ENCODE data around the gene CCDC188.

The CCDC188 gene

DNA sequence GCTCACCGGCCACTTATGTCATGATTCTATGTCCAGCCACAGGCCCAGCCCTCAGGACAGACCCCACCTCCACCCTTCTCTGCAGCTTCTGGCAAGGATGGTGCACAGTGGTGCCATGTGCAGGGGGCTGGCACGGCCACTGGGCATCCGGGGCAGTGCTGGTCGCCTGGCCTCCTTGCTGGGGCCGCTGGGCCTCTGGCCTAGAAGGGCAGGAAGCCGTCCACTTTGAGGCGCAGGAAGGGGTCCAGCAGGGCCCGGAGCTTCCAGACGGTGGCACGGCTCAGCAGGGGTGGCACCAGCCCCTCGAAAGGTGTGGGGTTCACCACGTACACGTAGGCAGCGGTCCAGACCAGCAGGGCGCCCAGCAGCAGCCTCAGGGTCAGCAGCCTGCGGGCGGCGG, 2.4 kb downstream of the CCDC188 start:
- H4K20me1 ChIP-seq (ENCODE audit: insufficient read depth, low read length), result no peaks in the 10 kb centered on the region
- TF ChIP-seq, protein P1, sequence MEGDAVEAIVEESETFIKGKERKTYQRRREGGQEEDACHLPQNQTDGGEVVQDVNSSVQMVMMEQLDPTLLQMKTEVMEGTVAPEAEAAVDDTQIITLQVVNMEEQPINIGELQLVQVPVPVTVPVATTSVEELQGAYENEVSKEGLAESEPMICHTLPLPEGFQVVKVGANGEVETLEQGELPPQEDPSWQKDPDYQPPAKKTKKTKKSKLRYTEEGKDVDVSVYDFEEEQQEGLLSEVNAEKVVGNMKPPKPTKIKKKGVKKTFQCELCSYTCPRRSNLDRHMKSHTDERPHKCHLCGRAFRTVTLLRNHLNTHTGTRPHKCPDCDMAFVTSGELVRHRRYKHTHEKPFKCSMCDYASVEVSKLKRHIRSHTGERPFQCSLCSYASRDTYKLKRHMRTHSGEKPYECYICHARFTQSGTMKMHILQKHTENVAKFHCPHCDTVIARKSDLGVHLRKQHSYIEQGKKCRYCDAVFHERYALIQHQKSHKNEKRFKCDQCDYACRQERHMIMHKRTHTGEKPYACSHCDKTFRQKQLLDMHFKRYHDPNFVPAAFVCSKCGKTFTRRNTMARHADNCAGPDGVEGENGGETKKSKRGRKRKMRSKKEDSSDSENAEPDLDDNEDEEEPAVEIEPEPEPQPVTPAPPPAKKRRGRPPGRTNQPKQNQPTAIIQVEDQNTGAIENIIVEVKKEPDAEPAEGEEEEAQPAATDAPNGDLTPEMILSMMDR (IDR thresholded peaks at IDR 0.05; ENCODE audit: low read length), result no peak
- TF ChIP-seq EZH2 (IDR thresholded peaks at IDR 0.05; ENCODE audit: borderline replicate concordance, low read length), result no peak
- no peak overlapping the region for H3K9ac ChIP-seq (ENCODE audit: low read length)
- H3K9me2 ChIP-seq (ENCODE audit: low read depth, low read length), result no peaks in the 10 kb centered on the region
- H2AFZ ChIP-seq (ENCODE audit: low read length), result no peak overlapping the region
- no peak overlapping the region for H3K4me3 ChIP-seq (ENCODE audit: low read depth, low read length, poor library complexity, severe bottlenecking)
- no peak overlapping the region for H3K27ac ChIP-seq (ENCODE audit: low read depth, low read length, poor library complexity, severe bottlenecking)
- no peaks in the 10 kb centered on the region for H3K27me3 ChIP-seq (ENCODE audit: insufficient read depth, low read length)
- no peak overlapping the region for H3K4me2 ChIP-seq (ENCODE audit: low read length)
- no peaks in the 10 kb centered on the region for H3F3A ChIP-seq (ENCODE audit: insufficient read depth, low read length)
- no peaks in the 10 kb centered on the region for H3K4me1 ChIP-seq (ENCODE audit: insufficient read depth, low read length, severe bottlenecking)
- H3K79me2 ChIP-seq (ENCODE audit: insufficient read depth, low read length), result no peaks in the 10 kb centered on the region
- no peaks in the 10 kb centered on the region for H3K36me3 ChIP-seq (ENCODE audit: insufficient read depth, low read length)
- no peaks in the 10 kb centered on the region for H3K9me3 ChIP-seq (ENCODE audit: low read length)

DNA sequence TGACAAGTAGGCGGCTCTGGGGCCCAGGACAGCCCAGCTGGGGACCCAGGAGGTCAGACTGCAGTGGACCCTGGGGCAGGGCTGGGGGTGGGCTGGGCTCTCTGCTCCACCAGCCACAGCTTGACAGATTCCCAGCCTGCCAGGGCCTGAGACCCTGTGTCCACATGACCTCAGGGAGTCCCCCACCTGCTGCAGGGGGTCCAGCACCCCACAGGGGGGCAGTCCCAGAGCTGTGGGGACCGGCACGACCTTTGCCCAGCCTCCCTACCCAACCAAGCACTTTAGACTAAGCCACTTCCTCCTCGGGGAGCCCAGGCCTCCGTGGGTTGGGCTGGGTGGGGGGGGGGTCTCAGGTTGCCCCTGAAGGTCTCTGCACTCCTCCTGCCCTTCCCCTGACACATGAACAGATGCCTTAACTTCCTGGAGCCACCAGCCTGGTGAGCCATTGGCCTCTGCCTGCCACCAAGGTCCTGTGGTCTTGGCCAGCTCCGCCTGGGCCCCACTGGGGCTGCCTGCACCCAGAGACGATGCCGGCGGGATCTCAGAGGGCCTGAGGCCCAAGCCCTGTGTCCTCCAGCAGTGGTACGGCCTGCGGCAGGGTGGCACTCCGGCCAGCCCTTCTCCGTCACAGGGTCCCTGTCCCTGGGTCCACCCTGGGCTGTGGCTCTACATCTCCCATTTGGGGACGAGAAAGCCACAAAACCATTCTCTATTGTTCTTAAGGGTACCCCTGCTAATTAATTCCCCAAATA, 3.4 kb downstream of the CCDC188 start:
- Histone ChIP-seq H2AFZ (ENCODE audit: low read length) (no peak overlapping the region), H3K9ac (ENCODE audit: low read length) (no peak overlapping the region), H4K20me1 (ENCODE audit: insufficient read depth, low read length) (no peaks in the 10 kb centered on the region), H3F3A (ENCODE audit: insufficient read depth, low read length) (no peaks in the 10 kb centered on the region), H3K4me2 (ENCODE audit: low read length) (no peak overlapping the region), H3K27me3 (ENCODE audit: insufficient read depth, low read length) (no peaks in the 10 kb centered on the region), H3K27ac (ENCODE audit: low read depth, low read length, poor library complexity, severe bottlenecking) (no peak overlapping the region), H3K4me1 (ENCODE audit: insufficient read depth, low read length, severe bottlenecking) (no peaks in the 10 kb centered on the region), H3K4me3 (ENCODE audit: low read depth, low read length, poor library complexity, severe bottlenecking) (no peak overlapping the region), H3K9me3 (ENCODE audit: low read length) (no peaks in the 10 kb centered on the region), H3K79me2 (ENCODE audit: insufficient read depth, low read length) (no peaks in the 10 kb centered on the region), H3K9me2 (ENCODE audit: low read depth, low read length) (no peaks in the 10 kb centered on the region), H3K36me3 (ENCODE audit: insufficient read depth, low read length) (no peaks in the 10 kb centered on the region)
- no peak for TF ChIP-seq EZH2 (IDR thresholded peaks at IDR 0.05; ENCODE audit: borderline replicate concordance, low read length)
- TF ChIP-seq, protein P1 (IDR thresholded peaks at IDR 0.05; ENCODE audit: low read length), result no peak

DNA sequence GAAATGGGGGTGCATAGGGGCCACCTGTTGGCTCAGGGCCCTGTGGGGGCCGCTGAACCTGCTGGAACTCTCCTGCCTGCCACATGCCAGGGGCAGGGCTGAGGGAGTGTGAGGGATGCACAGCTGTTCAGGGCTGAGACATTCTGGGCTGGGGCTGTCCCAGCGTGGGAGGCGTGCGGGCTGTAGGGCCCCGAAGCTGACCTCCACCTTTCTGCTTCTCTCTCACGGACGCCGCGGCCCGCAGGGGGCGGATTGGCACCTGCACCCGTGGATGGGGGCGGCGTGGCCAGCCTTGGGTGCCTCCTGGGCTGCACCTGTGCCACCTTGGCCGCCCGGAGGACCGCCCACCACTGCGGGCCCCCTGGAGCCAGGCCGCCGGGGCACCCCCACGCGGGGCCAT, 4.1 kb downstream of the CCDC188 start:
- Histone ChIP-seq H3K27ac (ENCODE audit: low read depth, low read length, poor library complexity, severe bottlenecking) (no peak overlapping the region), H3K9me2 (ENCODE audit: low read depth, low read length) (no peaks in the 10 kb centered on the region), H3K36me3 (ENCODE audit: insufficient read depth, low read length) (no peaks in the 10 kb centered on the region), H3K27me3 (ENCODE audit: insufficient read depth, low read length) (no peaks in the 10 kb centered on the region), H3K4me1 (ENCODE audit: insufficient read depth, low read length, severe bottlenecking) (no peaks in the 10 kb centered on the region), H3K4me2 (ENCODE audit: low read length) (no peak overlapping the region), H2AFZ (ENCODE audit: low read length) (no peak overlapping the region), H3F3A (ENCODE audit: insufficient read depth, low read length) (no peaks in the 10 kb centered on the region), H3K9ac (ENCODE audit: low read length) (no peak overlapping the region), H3K79me2 (ENCODE audit: insufficient read depth, low read length) (no peaks in the 10 kb centered on the region), H3K9me3 (ENCODE audit: low read length) (no peaks in the 10 kb centered on the region), H3K4me3 (ENCODE audit: low read depth, low read length, poor library complexity, severe bottlenecking) (no peak overlapping the region), H4K20me1 (ENCODE audit: insufficient read depth, low read length) (no peaks in the 10 kb centered on the region)
- TF ChIP-seq EZH2 (IDR thresholded peaks at IDR 0.05; ENCODE audit: borderline replicate concordance, low read length), result no peak
- TF ChIP-seq, protein P1 (IDR thresholded peaks at IDR 0.05; ENCODE audit: low read length), result no peak

Data from OCI-LY1 (cell line).